MCF 10A (cell line): ENCODE data around the gene LBX1. TPM values are rescaled to one million over a fixed set of nuclear protein-coding genes. Genes with fewer than 3 reads are reported as not detected.

Experiments
- BruUV-seq: library from RNA; stranded (reverse); fragments of 400-500 nt; replicated peaks from 2 replicates; lab custom pipeline; 2021; lab: Mats Ljungman, UMichigan
- CTCF ChIA-PET: fragments of 300-600 bp; sonication (Branson Sonifier 250); formaldehyde crosslinking; extraction: SDS; loops from one replicate; lab custom pipeline; 2021; ENCODE audit warnings: antibody characterized with exemption, inconsistent platforms; lab: Yijun Ruan, JAX
- POLR2A ChIA-PET: fragments of 300-600, 350-650 bp; sonication (Branson Sonifier 250); formaldehyde crosslinking; extraction: SDS; loops from one replicate; lab custom pipeline; 2020; ENCODE audit warnings: antibody characterized with exemption, inconsistent platforms; lab: Yijun Ruan, JAX
- DNase-seq: peaks from one replicate; pipeline ENCODE4 v3.0.0-alpha.2; 2018; ENCODE audit not compliant: unreplicated experiment
- H3K27ac Mint-ChIP-seq: one replicate; pipeline ENCODE4 v1.8.0; 2022; ENCODE audit warnings: mild to moderate bottlenecking, low read depth, mixed read lengths; ENCODE audit not compliant: unreplicated experiment
- H3K27me3 Mint-ChIP-seq: one replicate; pipeline ENCODE4 v1.8.0; 2022; ENCODE audit warnings: mixed read lengths; ENCODE audit not compliant: insufficient read depth, unreplicated experiment
- H3K36me3 Mint-ChIP-seq: one replicate; pipeline ENCODE4 v1.8.0; 2022; ENCODE audit warnings: mild to moderate bottlenecking, moderate library complexity, mixed read lengths; ENCODE audit not compliant: insufficient read depth, unreplicated experiment
- H3K4me1 Mint-ChIP-seq: one replicate; pipeline ENCODE4 v1.8.0; 2022; ENCODE audit warnings: mixed read lengths; ENCODE audit not compliant: insufficient read depth, unreplicated experiment
- H3K4me3 Mint-ChIP-seq: one replicate; pipeline ENCODE4 v1.8.0; 2022; ENCODE audit warnings: mild to moderate bottlenecking, moderate library complexity, mixed read lengths; ENCODE audit not compliant: unreplicated experiment
- H3K9me3 Mint-ChIP-seq: one replicate; pipeline ENCODE4 v1.8.0; 2022; ENCODE audit warnings: mixed read lengths; ENCODE audit not compliant: unreplicated experiment
- CTCF ChIP-seq: fragments of 200-600 bp; IDR thresholded peaks from one replicate; pipeline ENCODE4 v1.8.0; 2022; ENCODE audit warnings: antibody characterized with exemption, mild to moderate bottlenecking; ENCODE audit not compliant: unreplicated experiment
- intact Hi-C: fragments of 100-400 bp; cut with micrococcal nuclease; formaldehyde crosslinking; loops from 2 replicates; pipeline ENCODE4 v1.14.1; 2022
- total RNA-seq: library from RNA; stranded (reverse); gene quantifications from 2 replicates; pipeline ENCODE4 v1.2.3, GENCODE V29; 2022

The LBX1 gene
- total RNA-seq, 1 experiment from 2014 or later: not detected

GRCh38 chr10:101182936-101183335, 46.3 kb downstream of the LBX1 start:
- Mint-ChIP-seq H3K36me3 (no peaks in the 10 kb centered on the region), H3K4me3 (no peak overlapping the region), H3K4me1 (no peaks in the 10 kb centered on the region), H3K27me3 (peaks cover 10% of the 10 kb centered on the region), H3K27ac (no peak overlapping the region), H3K9me3 (no peaks in the 10 kb centered on the region)
- POLR2A ChIA-PET: no interaction called here
- CTCF ChIA-PET: interaction anchor here (1.2 kb wide), 1 partner anchor 87 kb away, joined by 3 read pairs; no protein-coding TSS in a partner anchor
- no peak for TF ChIP-seq CTCF
- intact Hi-C loops: no loop called here
- no TSS peak for BruUV-seq
- DNase-seq: no peak

Other genes starting within 250 kb of the LBX1 start
- gene MRPL43, start 242.0 kb downstream of the LBX1 start, total RNA-seq: 63.4 and 64.8 TPM in 2 replicates
- 19.1 and 27.9 TPM in 2 replicates for gene TWNK, start 241.9 kb downstream of the LBX1 start, total RNA-seq
- gene LZTS2, start 229.7 kb downstream of the LBX1 start, total RNA-seq: 15.2 and 18.6 TPM in 2 replicates
- gene PDZD7, start 198.3 kb downstream of the LBX1 start, total RNA-seq: 0.27 and 0.58 TPM in 2 replicates
- gene SFXN3, start 198.2 kb downstream of the LBX1 start, total RNA-seq: 39.4 and 55.2 TPM in 2 replicates
- 2.4 and 6.7 TPM in 2 replicates for gene KAZALD1, start 167.5 kb downstream of the LBX1 start, total RNA-seq
- gene TLX1, start 98.2 kb downstream of the LBX1 start, total RNA-seq: not detected in 2 replicates
- 19.4 and 25.2 TPM in 2 replicates for gene BTRC, start 124.7 kb upstream of the LBX1 start, total RNA-seq